NCI-H2081 (cell line): ENCODE data around the gene NR1H3.

Experiments used
- DNase-seq, 2 experiments: peaks; one replicate each; lab custom pipeline; 2025; lab: John Stamatoyannopoulos, UW

NR1H3 gene

GRCh38 chr11:47244448-47245350 lies 13.1 kb upstream of the NR1H3 start:
- DNase-seq: no peak

GRCh38 chr11:47245611-47246357 lies 12.0 kb upstream of the NR1H3 start:
- no peak for DNase-seq

GRCh38 chr11:47247502-47247901 lies 10.3 kb upstream of the NR1H3 start:
- no peak for DNase-seq

- no peak for DNase-seq
Measured at GRCh38 chr11:47248304-47248663, 9.5 kb upstream of the NR1H3 start.

GRCh38 chr11:47248664-47249377 lies 9.0 kb upstream of the NR1H3 start, which contains the start of gene ACP2:
TSS of gene ACP2 (minus strand) at chr11:47248814. CDS start at chr11:47248789, 25 bp downstream.
- DNase-seq: peak; percentile 87 to 91

- no peak for DNase-seq
Measured at GRCh38 chr11:47249378-47249715, 8.4 kb upstream of the NR1H3 start.

GRCh38 chr11:47251751-47252150 lies 6.0 kb upstream of the NR1H3 start:
- no peak for DNase-seq

- no peak for DNase-seq
Measured at GRCh38 chr11:47253660-47254059, 4.1 kb upstream of the NR1H3 start.

GRCh38 chr11:47254386-47254785 lies 3.4 kb upstream of the NR1H3 start:
- DNase-seq: no peak

- DNase-seq: no peak
Measured at GRCh38 chr11:47256374-47256773, 1.4 kb upstream of the NR1H3 start.

- peak in 1 of 2 experiments; percentile 69 for DNase-seq
Measured at GRCh38 chr11:47257177-47257516, 649 bp upstream of the NR1H3 start.

- no peak for DNase-seq
Measured at GRCh38 chr11:47258317-47258902, 614 bp downstream of the NR1H3 start.

- no peak for DNase-seq
Measured at GRCh38 chr11:47259232-47259977, 1.6 kb downstream of the NR1H3 start.

- no peak for DNase-seq
Measured at GRCh38 chr11:47260366-47260765, 2.6 kb downstream of the NR1H3 start.

- DNase-seq: no peak
Measured at GRCh38 chr11:47261291-47261800, 3.5 kb downstream of the NR1H3 start.

- no peak for DNase-seq
Measured at GRCh38 chr11:47264119-47264518, 6.3 kb downstream of the NR1H3 start.

- DNase-seq: no peak
Measured at GRCh38 chr11:47264521-47264920, 6.7 kb downstream of the NR1H3 start.

- DNase-seq: no peak
Measured at GRCh38 chr11:47267876-47268275, 10.1 kb downstream of the NR1H3 start.

- DNase-seq: no peak
Measured at GRCh38 chr11:47268448-47269001, 10.7 kb downstream of the NR1H3 start.

GRCh38 chr11:47269002-47269828 lies 11.4 kb downstream of the NR1H3 start:
- DNase-seq: peak; percentile 89 to 91
